MCF 10A (cell line): ENCODE measurements around the gene TATDN2. TPM values are rescaled to one million over a fixed set of nuclear protein-coding genes. Genes with fewer than 3 reads are reported as not detected.

Source experiments
- BruUV-seq: library from RNA; stranded (reverse); fragments of 400-500 nt; replicated peaks from 2 replicates; lab custom pipeline; 2021; lab: Mats Ljungman, UMichigan
- CTCF ChIA-PET: fragments of 300-600 bp; sonication (Branson Sonifier 250); formaldehyde crosslinking; extraction: SDS; loops from one replicate; lab custom pipeline; 2021; ENCODE audit warnings: antibody characterized with exemption, inconsistent platforms; lab: Yijun Ruan, JAX
- POLR2A ChIA-PET: fragments of 300-600, 350-650 bp; sonication (Branson Sonifier 250); formaldehyde crosslinking; extraction: SDS; loops from one replicate; lab custom pipeline; 2020; ENCODE audit warnings: antibody characterized with exemption, inconsistent platforms; lab: Yijun Ruan, JAX
- DNase-seq: peaks from one replicate; pipeline ENCODE4 v3.0.0-alpha.2; 2018; ENCODE audit not compliant: unreplicated experiment
- H3K27ac Mint-ChIP-seq: one replicate; pipeline ENCODE4 v1.8.0; 2022; ENCODE audit warnings: mild to moderate bottlenecking, low read depth, mixed read lengths; ENCODE audit not compliant: unreplicated experiment
- H3K27me3 Mint-ChIP-seq: one replicate; pipeline ENCODE4 v1.8.0; 2022; ENCODE audit warnings: mixed read lengths; ENCODE audit not compliant: insufficient read depth, unreplicated experiment
- H3K36me3 Mint-ChIP-seq: one replicate; pipeline ENCODE4 v1.8.0; 2022; ENCODE audit warnings: mild to moderate bottlenecking, moderate library complexity, mixed read lengths; ENCODE audit not compliant: insufficient read depth, unreplicated experiment
- H3K4me1 Mint-ChIP-seq: one replicate; pipeline ENCODE4 v1.8.0; 2022; ENCODE audit warnings: mixed read lengths; ENCODE audit not compliant: insufficient read depth, unreplicated experiment
- H3K4me3 Mint-ChIP-seq: one replicate; pipeline ENCODE4 v1.8.0; 2022; ENCODE audit warnings: mild to moderate bottlenecking, moderate library complexity, mixed read lengths; ENCODE audit not compliant: unreplicated experiment
- H3K9me3 Mint-ChIP-seq: one replicate; pipeline ENCODE4 v1.8.0; 2022; ENCODE audit warnings: mixed read lengths; ENCODE audit not compliant: unreplicated experiment
- intact Hi-C: fragments of 100-400 bp; cut with micrococcal nuclease; formaldehyde crosslinking; loops from 2 replicates; pipeline ENCODE4 v1.14.1; 2022
- total RNA-seq: library from RNA; stranded (reverse); gene quantifications from 2 replicates; pipeline ENCODE4 v1.2.3, GENCODE V29; 2022
- TF ChIP-seq, protein P1 (sequence below): fragments of 200-600 bp; IDR thresholded peaks from one replicate; pipeline ENCODE4 v1.8.0; 2022; ENCODE audit warnings: antibody characterized with exemption, mild to moderate bottlenecking; ENCODE audit not compliant: unreplicated experiment

The TATDN2 gene
- total RNA-seq, 1 experiment from 2014 or later, result 25.9 TPM

DNA sequence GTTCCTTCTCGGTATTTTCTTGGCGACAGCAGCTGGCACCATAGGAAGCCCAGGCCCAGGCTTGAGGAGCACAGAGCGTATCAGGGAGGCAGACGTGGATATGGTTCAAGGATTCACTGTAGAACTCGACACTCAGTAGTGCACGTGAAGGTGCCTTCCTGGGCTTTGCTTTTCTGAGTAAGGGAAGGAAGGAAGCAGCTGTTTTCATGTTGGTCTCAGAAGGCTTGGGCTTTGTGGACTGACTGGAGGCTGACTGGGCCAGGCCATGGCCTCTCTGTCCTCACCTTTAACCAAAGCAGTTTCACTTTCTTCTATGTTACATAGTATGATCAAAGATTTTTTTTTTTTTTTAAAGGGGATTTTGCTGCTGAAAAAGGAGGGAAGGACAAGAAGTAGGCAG lies 51.4 kb downstream of the TATDN2 start:
- no peaks in the 10 kb centered on the region for H3K4me1 Mint-ChIP-seq
- TF ChIP-seq, protein P1, sequence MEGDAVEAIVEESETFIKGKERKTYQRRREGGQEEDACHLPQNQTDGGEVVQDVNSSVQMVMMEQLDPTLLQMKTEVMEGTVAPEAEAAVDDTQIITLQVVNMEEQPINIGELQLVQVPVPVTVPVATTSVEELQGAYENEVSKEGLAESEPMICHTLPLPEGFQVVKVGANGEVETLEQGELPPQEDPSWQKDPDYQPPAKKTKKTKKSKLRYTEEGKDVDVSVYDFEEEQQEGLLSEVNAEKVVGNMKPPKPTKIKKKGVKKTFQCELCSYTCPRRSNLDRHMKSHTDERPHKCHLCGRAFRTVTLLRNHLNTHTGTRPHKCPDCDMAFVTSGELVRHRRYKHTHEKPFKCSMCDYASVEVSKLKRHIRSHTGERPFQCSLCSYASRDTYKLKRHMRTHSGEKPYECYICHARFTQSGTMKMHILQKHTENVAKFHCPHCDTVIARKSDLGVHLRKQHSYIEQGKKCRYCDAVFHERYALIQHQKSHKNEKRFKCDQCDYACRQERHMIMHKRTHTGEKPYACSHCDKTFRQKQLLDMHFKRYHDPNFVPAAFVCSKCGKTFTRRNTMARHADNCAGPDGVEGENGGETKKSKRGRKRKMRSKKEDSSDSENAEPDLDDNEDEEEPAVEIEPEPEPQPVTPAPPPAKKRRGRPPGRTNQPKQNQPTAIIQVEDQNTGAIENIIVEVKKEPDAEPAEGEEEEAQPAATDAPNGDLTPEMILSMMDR, result no peak
- H3K27ac Mint-ChIP-seq, result no peak overlapping the region
- H3K4me3 Mint-ChIP-seq, result no peak overlapping the region
- ChIA-PET POLR2A (interaction anchor here (1.4 kb wide), 1 partner anchor 21 kb away, joined by 3 read pairs; no protein-coding TSS in a partner anchor), CTCF (interaction anchor here (0.6 to 1.1 kb wide), 3 partner anchors 13 to 1202 kb away, joined by 3 to 9 read pairs (median 3); no protein-coding TSS in a partner anchor)
- no peak for DNase-seq
- intact Hi-C loops, result no loop called here
- H3K36me3 Mint-ChIP-seq, result peaks cover 67% of the 10 kb centered on the region
- H3K27me3 Mint-ChIP-seq, result no peaks in the 10 kb centered on the region
- BruUV-seq, result no TSS peak
- H3K9me3 Mint-ChIP-seq, result no peaks in the 10 kb centered on the region

DNA sequence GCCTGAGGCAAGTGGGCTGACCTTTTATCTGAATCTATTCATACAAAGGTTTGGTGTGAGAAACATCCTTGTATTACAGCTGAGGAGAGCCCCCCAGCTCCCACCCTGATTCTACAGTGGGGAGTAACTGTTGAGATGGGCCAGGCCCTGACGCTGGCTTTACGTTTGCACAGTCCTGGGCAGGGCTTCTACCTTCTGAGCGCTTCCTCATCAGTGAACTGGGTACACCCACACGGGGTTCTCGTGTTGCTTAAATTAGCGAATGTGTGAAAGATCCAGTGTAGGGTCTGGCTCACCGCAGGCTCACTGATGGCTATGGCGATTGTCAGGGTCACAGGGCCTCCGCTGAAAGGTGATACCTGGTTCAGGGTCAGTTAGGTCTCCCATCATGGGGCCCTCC lies 51.8 kb downstream of the TATDN2 start:
- intact Hi-C loops, result no loop called here
- Mint-ChIP-seq H3K4me1 (no peaks in the 10 kb centered on the region), H3K27me3 (no peaks in the 10 kb centered on the region), H3K9me3 (no peaks in the 10 kb centered on the region), H3K27ac (no peak overlapping the region), H3K4me3 (no peak overlapping the region), H3K36me3 (peaks cover 69% of the 10 kb centered on the region)
- no TSS peak for BruUV-seq
- TF ChIP-seq, protein P1, result no peak
- ChIA-PET POLR2A (interaction anchor here (1.4 kb wide), 1 partner anchor 20 kb away, joined by 3 read pairs; no protein-coding TSS in a partner anchor), CTCF (interaction anchor here (0.7 to 1.1 kb wide), 2 partner anchors 13 to 1203 kb away, joined by 3 to 9 read pairs; no protein-coding TSS in a partner anchor)
- no peak for DNase-seq

DNA sequence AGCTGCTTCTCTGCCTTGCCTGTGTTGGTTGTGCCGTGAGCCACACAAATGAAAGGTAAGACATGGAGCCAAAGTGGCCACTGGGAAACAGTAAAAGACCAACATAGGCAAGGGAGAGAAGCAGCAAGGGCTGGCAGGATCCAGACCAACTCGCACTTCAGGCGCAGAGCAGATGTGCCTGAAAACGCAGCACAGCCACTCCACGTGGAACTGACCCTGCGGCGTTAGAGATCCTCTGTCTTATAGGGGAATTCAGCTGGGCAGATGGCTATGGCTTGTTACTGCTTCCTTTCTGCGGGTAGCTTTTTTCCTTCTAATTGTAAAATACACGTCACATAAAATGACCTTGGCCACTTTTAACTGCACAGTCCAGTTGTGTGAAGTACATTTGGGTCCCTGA lies 54.8 kb downstream of the TATDN2 start:
- H3K9me3 Mint-ChIP-seq, result no peaks in the 10 kb centered on the region
- no peak overlapping the region for H3K27ac Mint-ChIP-seq
- ChIA-PET CTCF (no interaction called here), POLR2A (interaction anchor here (0.5 kb wide), 1 partner anchor 882 kb away, joined by 4 read pairs; no protein-coding TSS in a partner anchor)
- H3K27me3 Mint-ChIP-seq, result no peaks in the 10 kb centered on the region
- intact Hi-C loops, result no loop called here
- TF ChIP-seq, protein P1, result no peak
- no peak overlapping the region for H3K4me3 Mint-ChIP-seq
- DNase-seq, result no peak
- peaks cover 79% of the 10 kb centered on the region for H3K36me3 Mint-ChIP-seq
- BruUV-seq, result no TSS peak
- no peaks in the 10 kb centered on the region for H3K4me1 Mint-ChIP-seq

DNA sequence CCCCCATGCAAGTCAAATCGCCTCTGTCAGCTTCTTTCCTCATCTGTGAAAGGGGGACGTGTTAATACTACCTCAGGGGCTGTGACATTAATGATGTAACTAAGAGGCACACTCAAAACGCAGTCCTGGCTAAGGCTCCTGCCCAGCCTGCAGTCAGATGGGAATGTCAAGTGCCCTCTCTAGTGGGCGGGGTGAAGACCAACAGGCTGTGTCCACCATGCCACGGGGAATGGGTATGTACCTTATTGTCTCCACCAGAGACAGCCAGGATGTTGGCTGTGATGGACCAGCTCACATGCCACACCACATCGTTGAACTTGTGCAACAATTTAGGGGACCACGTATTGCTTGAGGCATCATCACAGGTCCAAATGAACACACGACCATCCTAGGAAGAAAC lies 55.5 kb downstream of the TATDN2 start:
- Mint-ChIP-seq H3K36me3 (peaks cover 86% of the 10 kb centered on the region), H3K27me3 (no peaks in the 10 kb centered on the region), H3K4me1 (no peaks in the 10 kb centered on the region), H3K4me3 (no peak overlapping the region), H3K27ac (no peak overlapping the region), H3K9me3 (no peaks in the 10 kb centered on the region)
- POLR2A ChIA-PET, result interaction anchor here (0.5 kb wide), 1 partner anchor 883 kb away, joined by 4 read pairs; no protein-coding TSS in a partner anchor
- no peak for DNase-seq
- CTCF ChIA-PET, result no interaction called here
- TF ChIP-seq, protein P1, result no peak
- intact Hi-C loops, result no loop called here
- no TSS peak for BruUV-seq
